HG03103 (cell line): Measurements from ENCODE around the gene PTPRM.

Experiments
- ATAC-seq: cut with Tn5 transposase; IDR thresholded peaks from one replicate; pipeline ENCODE4 v1.9.1; 2021; ENCODE audit warnings: low read depth; ENCODE audit not compliant: unreplicated experiment

The PTPRM gene

GRCh38 chr18:7624697-7625096, 57.6 kb downstream of the PTPRM start:
- no peak for ATAC-seq

DNA sequence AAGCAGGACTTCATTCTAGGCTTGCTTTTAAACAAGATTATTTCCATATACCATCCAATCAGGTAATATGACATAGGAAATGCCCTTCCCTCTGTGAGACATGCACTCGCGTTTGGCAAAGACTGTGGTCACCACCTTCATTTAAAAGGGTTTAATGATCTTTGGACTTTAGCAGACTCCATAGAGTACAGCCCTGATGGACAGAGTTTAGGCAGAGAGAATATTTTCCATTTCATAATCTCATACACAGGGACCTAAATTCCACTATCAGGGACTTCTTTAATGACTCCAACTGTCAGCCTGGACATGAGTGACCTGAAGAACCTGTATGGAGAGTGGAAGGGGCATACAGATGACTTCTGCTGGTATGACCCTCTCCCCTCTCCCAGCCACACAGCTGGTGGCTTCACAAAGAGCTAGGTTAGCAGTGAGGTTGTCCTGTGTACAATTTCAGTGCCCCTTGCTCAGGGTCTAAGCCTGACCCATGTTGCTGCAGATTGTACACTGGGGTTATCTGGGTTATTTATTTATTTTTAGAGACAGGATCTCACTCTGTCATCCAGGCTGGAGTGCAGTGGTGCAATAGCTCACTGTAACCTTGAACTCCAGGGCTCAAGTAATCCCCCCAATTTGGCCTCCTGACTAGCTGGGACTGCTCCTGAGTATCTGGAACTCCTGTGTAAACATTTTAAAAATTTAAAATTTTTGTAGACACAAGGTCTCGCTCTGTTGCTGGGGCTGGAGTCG, 59.2 kb downstream of the PTPRM start:
- no peak for ATAC-seq

- no peak for ATAC-seq
These were observed 59.9 kb downstream of the PTPRM start for GRCh38 chr18:7626922-7627440.

DNA sequence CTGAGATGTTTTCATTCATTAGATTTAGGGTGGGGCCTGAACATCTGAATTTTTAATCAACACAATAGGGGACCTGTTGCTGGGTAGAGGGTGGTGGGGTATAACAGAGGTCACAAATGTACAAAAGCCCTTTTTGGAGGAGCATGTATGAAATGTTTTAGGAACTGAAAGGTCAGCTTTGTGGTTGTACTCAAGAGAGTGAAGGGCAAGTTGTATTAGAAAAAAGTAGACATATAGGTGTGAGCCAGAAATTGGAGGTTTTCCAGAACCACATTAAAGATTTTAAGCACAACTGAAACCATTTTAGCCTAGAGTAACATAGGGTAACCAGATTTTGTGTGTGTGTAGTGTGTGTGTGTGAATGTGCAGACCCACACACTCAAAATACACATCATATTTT, 62.3 kb downstream of the PTPRM start:
- ATAC-seq: no peak

- no peak for ATAC-seq
These were observed 63.8 kb downstream of the PTPRM start for GRCh38 chr18:7630731-7631442.

DNA sequence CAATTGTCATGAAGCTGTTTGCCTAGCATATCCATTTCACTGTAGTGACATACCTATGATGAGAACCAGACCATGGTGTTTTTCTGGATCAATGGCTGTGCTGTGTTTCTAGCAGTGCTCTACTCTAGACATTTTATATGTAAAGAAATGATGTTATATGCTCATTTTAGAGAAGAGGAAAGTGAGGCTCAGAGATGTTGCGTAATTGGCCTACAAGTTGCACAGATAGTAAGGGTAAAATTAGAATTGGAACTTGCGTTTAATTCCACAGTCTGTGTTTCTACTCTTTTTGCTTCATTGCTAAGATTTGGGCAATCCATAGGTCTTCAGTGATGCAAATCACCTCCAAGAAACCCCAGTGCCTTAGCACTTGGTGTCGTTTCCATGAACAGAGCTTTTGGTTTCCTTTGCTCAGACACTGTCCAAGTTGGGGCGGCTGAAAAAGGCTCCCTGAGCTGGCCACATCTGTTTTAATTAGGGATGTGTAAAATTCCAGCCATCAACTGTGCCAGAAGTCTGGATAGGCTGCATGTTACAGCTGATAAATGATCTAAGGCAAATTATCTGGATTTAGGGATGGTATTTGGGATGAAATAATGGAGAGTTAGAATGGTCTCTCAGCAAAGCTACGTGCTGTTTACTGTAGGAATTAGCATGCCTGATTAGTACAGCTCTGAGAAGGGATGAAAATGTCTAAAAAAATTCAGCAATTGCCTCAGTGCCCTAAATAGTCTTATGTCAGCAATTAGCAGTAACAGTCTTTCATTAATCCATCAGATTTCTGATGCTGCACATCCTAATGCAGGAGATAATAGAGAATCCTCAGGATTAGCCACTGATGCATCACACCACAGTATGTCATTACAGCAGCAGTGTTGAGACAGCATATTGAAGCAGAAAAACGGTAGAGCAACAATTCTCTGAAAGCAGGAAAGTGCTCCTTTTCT, 65.3 kb downstream of the PTPRM start:
- ATAC-seq: no peak

DNA sequence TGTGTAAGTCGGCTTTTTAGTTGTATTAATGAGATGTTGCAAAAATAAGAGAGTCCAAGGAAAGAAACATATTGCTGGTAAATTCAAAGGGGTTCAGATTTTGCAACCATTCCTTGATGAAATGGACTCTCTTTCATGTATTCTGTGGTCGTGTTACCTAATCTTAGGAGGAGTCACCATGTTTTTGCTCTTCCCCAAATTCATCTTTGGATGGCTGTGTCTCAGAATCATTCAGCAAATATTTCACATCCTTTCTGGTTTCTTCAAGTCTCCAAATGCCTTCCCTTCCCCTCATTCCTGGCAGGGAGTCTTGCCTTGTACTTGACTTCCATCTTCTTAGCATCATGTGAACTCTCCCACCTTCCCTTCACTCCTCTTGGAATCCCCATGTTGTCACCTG, 66.1 kb downstream of the PTPRM start:
- ATAC-seq: no peak

- ATAC-seq: no peak
These were observed 68.8 kb downstream of the PTPRM start for GRCh38 chr18:7635948-7636347.

GRCh38 chr18:7637269-7637668, 70.2 kb downstream of the PTPRM start:
- ATAC-seq: no peak

DNA sequence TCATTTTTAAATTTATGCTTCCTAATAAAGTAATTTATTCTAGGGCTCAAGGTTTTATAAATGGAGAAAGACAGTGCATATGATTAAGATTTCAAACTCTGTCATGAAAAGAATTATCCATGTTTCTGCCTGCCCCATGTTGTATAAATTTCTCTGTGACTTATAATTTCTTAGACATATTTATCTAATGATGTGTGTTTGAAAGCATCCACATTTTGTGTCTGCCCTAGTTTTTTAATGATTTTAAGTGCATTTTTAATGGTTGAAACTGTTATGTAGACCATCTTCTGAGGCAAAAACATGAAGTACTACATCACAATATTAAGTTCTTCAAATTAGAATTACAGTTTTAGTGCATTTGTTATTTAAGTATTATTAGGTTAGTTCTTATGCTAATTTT, 71.2 kb downstream of the PTPRM start:
- no peak for ATAC-seq

GRCh38 chr18:7641813-7642212, 74.7 kb downstream of the PTPRM start:
- no peak for ATAC-seq

GRCh38 chr18:7642331-7642890, 75.3 kb downstream of the PTPRM start:
- no peak for ATAC-seq

DNA sequence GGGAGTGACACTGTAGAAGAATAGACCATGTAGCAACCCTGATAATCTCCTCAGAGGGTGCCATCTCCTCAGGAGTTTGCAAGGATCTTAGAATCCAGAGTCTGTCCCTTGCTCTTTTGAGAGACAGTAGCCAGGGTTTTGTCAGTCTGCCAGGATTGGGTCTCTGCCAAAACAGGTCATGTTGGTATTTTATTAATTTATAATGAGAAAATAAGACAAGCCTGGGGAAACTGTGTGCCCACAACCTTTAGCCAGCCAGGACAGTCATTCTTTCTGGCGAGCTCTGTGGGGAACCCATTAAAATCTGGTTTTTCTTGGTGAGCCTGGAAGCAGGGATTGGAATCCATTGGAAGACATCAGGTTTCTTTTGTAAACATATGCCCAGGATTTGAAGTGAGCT, 78.6 kb downstream of the PTPRM start:
- no peak for ATAC-seq

DNA sequence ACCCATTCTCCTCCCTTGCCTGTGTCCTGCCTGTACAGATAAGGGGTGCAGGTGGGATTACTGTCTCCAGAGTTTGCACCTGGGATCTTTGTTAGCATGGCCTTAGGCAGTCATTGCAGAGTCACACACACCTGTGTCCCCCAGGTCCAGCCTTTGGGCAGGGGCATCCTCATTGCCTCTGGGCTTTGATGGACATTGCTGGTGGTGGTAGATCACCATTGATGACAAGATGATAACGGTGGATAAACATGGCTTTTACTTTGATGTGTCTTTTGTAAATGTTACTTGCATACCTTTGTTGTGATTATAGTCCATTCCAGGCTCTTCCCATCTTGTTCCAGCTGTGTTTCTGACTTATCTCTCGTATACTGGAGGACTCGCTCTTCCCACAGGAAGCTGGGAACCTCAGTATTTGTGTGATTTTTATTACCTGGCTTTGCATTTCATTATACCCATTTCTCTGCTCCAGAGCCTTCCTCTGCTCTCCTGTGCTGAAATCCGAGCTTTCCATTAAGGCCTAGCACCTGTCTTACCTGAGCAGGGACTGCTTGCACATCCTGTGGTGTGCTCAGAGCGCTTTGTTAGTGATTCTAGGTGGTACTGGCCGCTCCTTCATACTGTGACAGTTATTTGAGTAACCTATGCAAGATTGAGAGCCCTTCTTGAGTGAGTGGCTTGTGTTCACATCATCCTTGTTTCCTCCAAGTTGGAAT, 79.2 kb downstream of the PTPRM start:
- no peak for ATAC-seq

DNA sequence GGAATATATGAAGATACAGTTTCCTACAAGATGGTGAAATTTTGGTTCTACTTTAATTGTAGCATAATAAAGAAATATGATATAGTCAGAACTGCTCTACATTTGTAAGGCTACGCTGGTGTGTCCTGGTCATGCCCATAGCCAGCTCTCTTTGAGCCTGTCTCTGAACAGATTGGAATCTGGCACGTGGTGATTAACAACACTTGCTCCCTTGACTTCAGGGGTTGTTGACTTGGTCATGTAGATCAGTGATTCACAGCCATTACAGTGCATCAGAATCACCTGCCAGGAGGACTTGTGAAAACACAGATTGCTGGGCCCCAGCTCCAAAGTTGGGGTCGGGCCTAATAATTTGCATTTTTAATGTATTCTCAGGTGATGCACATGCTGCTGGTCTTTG, 80.4 kb downstream of the PTPRM start:
- ATAC-seq: no peak

- ATAC-seq: no peak
These were observed 89.9 kb downstream of the PTPRM start for GRCh38 chr18:7657050-7657449.

DNA sequence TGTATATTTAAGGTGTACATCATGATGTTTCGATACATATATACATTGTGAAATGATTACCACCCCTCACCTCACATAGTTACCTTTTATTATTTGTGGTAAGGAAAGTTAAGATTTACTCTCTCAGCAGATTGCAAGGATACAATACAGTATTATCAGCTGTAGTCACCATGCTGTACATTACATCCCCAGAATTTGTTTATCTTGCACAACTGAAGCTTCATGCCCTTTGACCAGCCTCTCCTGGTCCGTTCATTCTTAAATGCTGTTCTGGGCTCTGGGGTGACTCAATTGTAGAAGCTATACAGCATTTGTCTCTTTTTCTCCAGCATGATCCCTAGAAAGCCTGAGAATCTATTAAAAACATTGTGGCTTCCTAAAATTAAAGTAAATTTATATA, 90.8 kb downstream of the PTPRM start:
- no peak for ATAC-seq

DNA sequence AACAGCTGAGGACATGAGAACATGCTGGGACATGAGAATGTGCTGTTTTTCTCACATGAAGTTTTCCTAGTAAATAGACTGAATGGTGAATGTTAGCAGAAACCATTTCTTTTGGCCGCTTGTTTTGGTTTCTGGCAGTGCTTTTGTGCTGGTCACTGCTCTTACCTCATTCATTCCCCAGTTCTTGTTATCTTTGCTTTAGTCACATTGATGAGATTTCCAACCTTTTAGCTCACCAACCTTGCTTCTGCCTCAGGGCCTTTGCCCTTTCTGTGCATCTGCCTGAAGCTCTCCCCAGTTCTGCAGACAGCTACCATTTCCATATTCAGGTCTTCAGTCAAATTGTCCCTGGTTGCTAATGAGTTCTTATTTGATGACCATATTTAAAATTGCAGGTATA, 91.6 kb downstream of the PTPRM start:
- no peak for ATAC-seq

DNA sequence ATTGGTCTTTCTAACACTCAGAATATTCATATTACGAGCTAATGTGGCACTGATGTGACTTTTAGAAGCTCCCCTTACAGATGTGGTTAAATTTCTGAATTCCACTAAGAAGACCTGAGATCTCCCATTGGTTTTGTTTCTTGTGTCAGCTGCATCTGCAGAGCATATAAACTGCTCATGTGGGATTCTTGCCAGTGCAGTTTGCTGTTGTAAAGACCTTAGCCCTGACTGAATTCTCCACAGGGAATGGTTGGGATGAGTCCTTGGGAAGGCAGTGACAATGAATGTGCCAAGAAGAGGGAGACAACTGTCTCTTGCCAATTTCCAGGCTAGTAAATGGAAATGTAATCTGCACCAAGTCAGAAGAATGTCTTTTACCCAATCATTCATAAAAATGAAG, 94.1 kb downstream of the PTPRM start:
- no peak for ATAC-seq

GRCh38 chr18:7662866-7663265, 95.8 kb downstream of the PTPRM start:
- ATAC-seq: no peak
